NB4 (cell line): ENCODE measurements around the gene HTT.
A peak's percentile ranks its signal among the peaks of the same experiment; 100 is the strongest.

ENCODE experiments used
- DNase-seq: peaks from one replicate; pipeline ENCODE4 v3.0.0; 2010; ENCODE audit warnings: low read depth
- H3K4me3 ChIP-seq: one replicate; pipeline ENCODE4 v1.5.1; 2011; ENCODE audit warnings: mild to moderate bottlenecking, low read depth, low read length, moderate library complexity
- MYC ChIP-seq: IDR thresholded peaks from 2 replicates; pipeline ENCODE4 v1.6.1; 2011; ENCODE audit warnings: low read depth, low read length
- POLR2A ChIP-seq: IDR thresholded peaks from 2 replicates; pipeline ENCODE4 v1.6.1; 2011; ENCODE audit warnings: mild to moderate bottlenecking; ENCODE audit not compliant: insufficient read length; ENCODE audit errors: extremely low read depth
- TF ChIP-seq, protein P1 (sequence below): IDR thresholded peaks from one replicate; pipeline ENCODE4 v1.5.1; 2012; ENCODE audit warnings: low read depth, low read length
- TF ChIP-seq, protein P2 (sequence below): IDR thresholded peaks from 2 replicates; pipeline ENCODE4 v1.6.1; 2011; ENCODE audit warnings: low read depth, low read length

The HTT gene

DNA sequence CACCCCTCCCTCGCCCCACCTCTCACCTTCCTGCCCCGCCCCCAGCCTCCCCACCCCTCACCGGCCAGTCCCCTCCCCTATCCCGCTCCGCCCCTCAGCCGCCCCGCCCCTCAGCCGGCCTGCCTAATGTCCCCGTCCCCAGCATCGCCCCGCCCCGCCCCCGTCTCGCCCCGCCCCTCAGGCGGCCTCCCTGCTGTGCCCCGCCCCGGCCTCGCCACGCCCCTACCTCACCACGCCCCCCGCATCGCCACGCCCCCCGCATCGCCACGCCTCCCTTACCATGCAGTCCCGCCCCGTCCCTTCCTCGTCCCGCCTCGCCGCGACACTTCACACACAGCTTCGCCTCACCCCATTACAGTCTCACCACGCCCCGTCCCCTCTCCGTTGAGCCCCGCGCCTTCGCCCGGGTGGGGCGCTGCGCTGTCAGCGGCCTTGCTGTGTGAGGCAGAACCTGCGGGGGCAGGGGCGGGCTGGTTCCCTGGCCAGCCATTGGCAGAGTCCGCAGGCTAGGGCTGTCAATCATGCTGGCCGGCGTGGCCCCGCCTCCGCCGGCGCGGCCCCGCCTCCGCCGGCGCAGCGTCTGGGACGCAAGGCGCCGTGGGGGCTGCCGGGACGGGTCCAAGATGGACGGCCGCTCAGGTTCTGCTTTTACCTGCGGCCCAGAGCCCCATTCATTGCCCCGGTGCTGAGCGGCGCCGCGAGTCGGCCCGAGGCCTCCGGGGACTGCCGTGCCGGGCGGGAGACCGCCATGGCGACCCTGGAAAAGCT is at the start of gene HTT, which contains the start of gene HTT-AS:
Gene HTT, plus strand, starts transcription at position 604 of the 768 bp plus-strand sequence. Its CDS starts 145 bp downstream, at position 749.
Gene HTT-AS, minus strand, starts transcription at position 461 of the 768 bp plus-strand sequence.
- DNase-seq: peak; percentile 97
- TF ChIP-seq, protein P1, sequence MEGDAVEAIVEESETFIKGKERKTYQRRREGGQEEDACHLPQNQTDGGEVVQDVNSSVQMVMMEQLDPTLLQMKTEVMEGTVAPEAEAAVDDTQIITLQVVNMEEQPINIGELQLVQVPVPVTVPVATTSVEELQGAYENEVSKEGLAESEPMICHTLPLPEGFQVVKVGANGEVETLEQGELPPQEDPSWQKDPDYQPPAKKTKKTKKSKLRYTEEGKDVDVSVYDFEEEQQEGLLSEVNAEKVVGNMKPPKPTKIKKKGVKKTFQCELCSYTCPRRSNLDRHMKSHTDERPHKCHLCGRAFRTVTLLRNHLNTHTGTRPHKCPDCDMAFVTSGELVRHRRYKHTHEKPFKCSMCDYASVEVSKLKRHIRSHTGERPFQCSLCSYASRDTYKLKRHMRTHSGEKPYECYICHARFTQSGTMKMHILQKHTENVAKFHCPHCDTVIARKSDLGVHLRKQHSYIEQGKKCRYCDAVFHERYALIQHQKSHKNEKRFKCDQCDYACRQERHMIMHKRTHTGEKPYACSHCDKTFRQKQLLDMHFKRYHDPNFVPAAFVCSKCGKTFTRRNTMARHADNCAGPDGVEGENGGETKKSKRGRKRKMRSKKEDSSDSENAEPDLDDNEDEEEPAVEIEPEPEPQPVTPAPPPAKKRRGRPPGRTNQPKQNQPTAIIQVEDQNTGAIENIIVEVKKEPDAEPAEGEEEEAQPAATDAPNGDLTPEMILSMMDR: no peak
- no peak; the same call in 1 of the 2 replicates for TF ChIP-seq MYC
- TF ChIP-seq POLR2A: peak; percentile 89
- TF ChIP-seq, protein P2, sequence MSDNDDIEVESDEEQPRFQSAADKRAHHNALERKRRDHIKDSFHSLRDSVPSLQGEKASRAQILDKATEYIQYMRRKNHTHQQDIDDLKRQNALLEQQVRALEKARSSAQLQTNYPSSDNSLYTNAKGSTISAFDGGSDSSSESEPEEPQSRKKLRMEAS: peak; percentile 12; the same call in 1 of the 2 replicates
- H3K4me3 ChIP-seq: peak within 1 kb of the TSS; percentile 82

DNA sequence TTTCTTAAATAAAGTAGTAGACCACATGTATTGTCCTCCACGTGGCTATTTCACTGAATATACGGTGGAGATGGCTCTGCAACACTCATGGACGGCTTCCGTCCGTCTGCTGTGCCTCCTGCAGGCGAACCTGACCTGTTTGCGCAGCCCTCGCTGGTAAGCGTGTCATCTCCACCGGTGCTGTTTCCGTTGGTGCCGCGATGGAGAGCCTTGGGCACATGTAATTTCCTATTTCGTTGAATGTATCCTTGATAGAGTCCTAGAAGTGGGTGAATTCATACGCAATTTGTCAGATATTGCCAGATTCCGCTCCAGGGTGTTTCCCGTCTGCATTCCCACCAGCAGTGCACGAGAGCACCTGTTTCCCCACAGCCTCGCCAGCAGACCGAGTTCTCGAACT is 48.6 kb upstream of the HTT start:
- DNase-seq: no peak
- TF ChIP-seq, protein P2: no peak
- TF ChIP-seq POLR2A: no peak
- no peak for TF ChIP-seq MYC
- TF ChIP-seq, protein P1: no peak
- no peak overlapping the region for H3K4me3 ChIP-seq

DNA sequence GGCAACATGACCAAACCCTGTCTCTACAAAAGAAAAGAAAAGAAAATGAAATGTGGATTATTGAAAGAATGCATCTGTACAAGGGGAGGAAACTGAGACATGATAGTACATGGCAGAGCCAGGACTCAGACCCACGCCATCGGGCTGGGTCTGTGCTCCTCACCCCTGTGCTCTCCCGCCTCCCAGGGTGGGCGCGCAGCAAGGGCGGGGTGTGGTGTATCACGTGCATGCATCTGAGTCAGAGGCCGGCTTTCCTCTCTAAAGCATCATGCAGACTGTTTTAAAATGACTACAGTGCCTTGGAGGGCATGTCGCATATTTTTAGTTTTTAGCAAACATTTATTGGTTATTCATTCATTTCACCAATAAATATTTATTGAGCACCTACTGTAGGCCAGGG is 47.9 kb upstream of the HTT start:
- DNase-seq: no peak
- H3K4me3 ChIP-seq: no peak overlapping the region

DNA sequence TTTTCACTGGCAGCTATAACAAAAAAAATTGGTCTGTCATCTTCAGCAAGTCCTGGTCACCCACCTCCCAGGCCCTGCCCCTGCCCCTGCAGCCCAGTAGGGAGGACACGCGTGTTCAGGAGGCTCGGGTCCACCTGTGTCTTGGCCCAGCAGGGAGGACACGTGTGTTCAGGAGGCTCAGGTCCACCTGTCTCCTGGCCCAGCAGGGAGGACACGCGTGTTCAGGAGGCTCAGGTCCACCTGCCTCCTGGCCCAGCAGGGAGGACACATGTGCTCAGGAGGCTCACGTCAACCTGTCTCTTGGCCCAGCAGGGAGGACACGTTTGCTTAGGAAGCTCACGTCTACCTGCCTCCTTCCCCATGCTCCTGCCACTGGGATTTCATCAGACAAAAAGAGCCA is 45.0 kb upstream of the HTT start:
- DNase-seq: no peak
- no peak overlapping the region for H3K4me3 ChIP-seq
- TF ChIP-seq POLR2A (no peak), MYC (no peak)
- TF ChIP-seq, protein P1: no peak
- TF ChIP-seq, protein P2: no peak

More for the DNA sequence above, 47.9 kb upstream of the HTT start:
- TF ChIP-seq MYC: no peak
- TF ChIP-seq POLR2A: no peak
- TF ChIP-seq, protein P2: no peak
- TF ChIP-seq, protein P1: no peak

DNA sequence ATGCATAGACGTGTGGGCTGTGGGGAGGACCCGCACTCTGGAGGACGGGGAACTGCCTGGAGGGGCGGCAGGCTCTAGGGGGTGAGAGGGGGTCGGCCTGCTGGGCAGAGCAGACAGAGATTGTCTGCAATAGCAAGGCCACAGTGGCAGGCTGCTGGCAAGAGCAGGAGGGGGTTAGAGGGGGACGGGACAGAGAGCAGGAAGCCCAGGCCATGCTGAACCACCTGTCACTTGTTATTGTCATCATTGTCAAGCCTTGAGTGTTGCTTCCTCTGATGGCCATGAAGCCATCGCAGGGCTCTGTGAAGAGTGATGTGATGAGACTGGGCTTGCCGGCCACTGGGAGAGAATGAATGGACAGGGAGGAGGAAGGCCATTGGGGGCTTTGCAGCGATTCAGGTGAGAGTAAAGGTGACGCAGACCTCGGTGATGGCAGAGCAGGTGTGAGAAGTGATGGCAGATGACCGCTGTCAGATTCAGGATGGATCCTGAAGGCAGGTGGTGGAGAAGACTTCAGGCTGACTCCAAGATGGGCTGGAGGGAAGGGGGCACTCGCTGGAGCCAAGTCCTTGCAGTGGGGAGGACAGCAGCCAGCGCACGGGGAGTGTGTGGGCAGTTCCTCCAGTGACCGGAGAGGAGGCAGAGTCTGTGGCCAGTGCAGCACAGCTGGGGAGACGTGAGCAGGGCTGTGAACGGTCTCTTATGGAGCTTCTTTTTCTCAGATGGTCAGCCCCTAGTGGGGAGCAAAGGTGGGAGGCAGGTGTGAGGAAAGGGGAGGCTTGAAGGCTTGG is 43.7 kb upstream of the HTT start:
- no peak for DNase-seq
- no peak overlapping the region for H3K4me3 ChIP-seq
- TF ChIP-seq, protein P1: no peak
- TF ChIP-seq, protein P2: no peak
- no peak for TF ChIP-seq POLR2A
- TF ChIP-seq MYC: no peak
